Neutrophil (primary cell): ENCODE results near the gene TOX2.
"Not testable (repeated sequence)": the region's sequence is repeated elsewhere in the genome, so short reads cannot be mapped to it uniquely, and the experiment has no call there.

Experiments
- H3K27ac ChIP-seq: fragments of 200-600 bp; sonication (generic); 2 replicates; pipeline ENCODE4 v1.5.1; 2016; ENCODE audit warnings: mild to moderate bottlenecking, moderate library complexity
- H3K27me3 ChIP-seq: fragments of 200-600 bp; sonication (generic); 2 replicates; pipeline ENCODE4 v1.6.0; 2016; ENCODE audit warnings: mild to moderate bottlenecking
- H3K36me3 ChIP-seq: fragments of 200-600 bp; sonication (generic); 2 replicates; pipeline ENCODE4 v1.5.1; 2017
- H3K4me1 ChIP-seq, 2 experiments: fragments of 200-600 bp in 1 of 2; sonication (generic) in 1 of 2; 1 replicate in 1 of 2; 2 replicates in 1 of 2; pipeline versions ENCODE4 v1.5.1 to v1.6.1; 2013 to 2016; ENCODE audit warnings: low read depth in 1 of 2, low read length in 1 of 2, mild to moderate bottlenecking in 1 of 2, moderate library complexity in 1 of 2; ENCODE audit not compliant: control insufficient read depth in 1 of 2, insufficient read depth in 1 of 2
- H3K4me3 ChIP-seq, 2 experiments: fragments of 200-600 bp in 1 of 2; sonication (generic) in 1 of 2; 1 replicate in 1 of 2; 2 replicates in 1 of 2; pipeline ENCODE4 v1.5.1; 2013 to 2016; ENCODE audit warnings: low read depth in 1 of 2, low read length in 1 of 2, mild to moderate bottlenecking in 1 of 2, moderate library complexity in 1 of 2
- H3K9me3 ChIP-seq: fragments of 200-600 bp; sonication (generic); 2 replicates; pipeline ENCODE4 v1.5.1; 2016
- CTCF ChIP-seq: fragments of 200-600 bp; sonication (generic); IDR thresholded peaks from 2 replicates; pipeline ENCODE4 v1.5.1; 2016; ENCODE audit warnings: antibody characterized with exemption

TOX2 gene

GRCh38 chr20:44038681-44039123 lies 124.0 kb downstream of the TOX2 start:
- Histone ChIP-seq H3K27ac (no peak overlapping the region), H3K4me1 (no peaks in the 10 kb centered on the region), H3K9me3 (no peaks in the 10 kb centered on the region), H3K36me3 (no peaks in the 10 kb centered on the region), H3K27me3 (peaks cover 98% of the 10 kb centered on the region), H3K4me3 (no peak overlapping the region)
- no peak for TF ChIP-seq CTCF

GRCh38 chr20:44039147-44039546 lies 124.5 kb downstream of the TOX2 start:
- TF ChIP-seq CTCF, result no peak
- H3K4me1 ChIP-seq, result no peaks in the 10 kb centered on the region

GRCh38 chr20:44039741-44040140 lies 125.1 kb downstream of the TOX2 start:
- Histone ChIP-seq H3K4me1 (no peaks in the 10 kb centered on the region), H3K27me3 (peaks cover 92% of the 10 kb centered on the region), H3K27ac (no peak overlapping the region), H3K9me3 (no peaks in the 10 kb centered on the region), H3K4me3 (no peak overlapping the region), H3K36me3 (no peaks in the 10 kb centered on the region)
- no peak for TF ChIP-seq CTCF

More at GRCh38 chr20:44039147-44039546, 124.5 kb downstream of the TOX2 start:
- Histone ChIP-seq H3K4me3 (no peak overlapping the region), H3K27me3 (peaks cover 94% of the 10 kb centered on the region), H3K36me3 (no peaks in the 10 kb centered on the region), H3K9me3 (no peaks in the 10 kb centered on the region), H3K27ac (no peak overlapping the region)

- no peaks in the 10 kb centered on the region for H3K9me3 ChIP-seq
- H3K27ac ChIP-seq, result no peak overlapping the region
- TF ChIP-seq CTCF, result no peak
- H3K36me3 ChIP-seq, result no peaks in the 10 kb centered on the region
- H3K4me3 ChIP-seq, result no peak overlapping the region
- no peaks in the 10 kb centered on the region for H3K4me1 ChIP-seq
- H3K27me3 ChIP-seq, result peaks cover 92% of the 10 kb centered on the region
Observed at GRCh38 chr20:44040202-44040915, 125.7 kb downstream of the TOX2 start.

GRCh38 chr20:44041001-44041400 lies 126.3 kb downstream of the TOX2 start:
- no peak for TF ChIP-seq CTCF
- Histone ChIP-seq H3K27me3 (peaks cover 91% of the 10 kb centered on the region), H3K9me3 (no peaks in the 10 kb centered on the region), H3K27ac (no peak overlapping the region), H3K4me1 (no peaks in the 10 kb centered on the region), H3K4me3 (no peak overlapping the region), H3K36me3 (no peaks in the 10 kb centered on the region)

- H3K4me3 ChIP-seq, H3K4me1 ChIP-seq, H3K36me3 ChIP-seq, H3K27ac ChIP-seq, H3K9me3 ChIP-seq: not testable (repeated sequence)
- H3K27me3 ChIP-seq, result peaks cover 69% of the 10 kb centered on the region
Observed at GRCh38 chr20:44044712-44045111, 130.1 kb downstream of the TOX2 start.
